GM12865 (cell line): ENCODE data around the gene SF3B1.

Experiments
- DNase-seq: peaks from one replicate; pipeline ENCODE4 v3.0.0; 2010; ENCODE audit warnings: low read depth
- H3K4me3 ChIP-seq: 2 replicates; pipeline ENCODE4 v1.5.1; 2011; ENCODE audit warnings: mild to moderate bottlenecking, low read depth, low read length, control low read depth
- CTCF ChIP-seq: IDR thresholded peaks from 2 replicates; pipeline ENCODE4 v1.5.1; 2011; ENCODE audit warnings: low read length, control low read depth, low read depth, inconsistent platforms; ENCODE audit not compliant: insufficient read depth; ENCODE audit errors: missing control alignments

SF3B1 gene

DNA sequence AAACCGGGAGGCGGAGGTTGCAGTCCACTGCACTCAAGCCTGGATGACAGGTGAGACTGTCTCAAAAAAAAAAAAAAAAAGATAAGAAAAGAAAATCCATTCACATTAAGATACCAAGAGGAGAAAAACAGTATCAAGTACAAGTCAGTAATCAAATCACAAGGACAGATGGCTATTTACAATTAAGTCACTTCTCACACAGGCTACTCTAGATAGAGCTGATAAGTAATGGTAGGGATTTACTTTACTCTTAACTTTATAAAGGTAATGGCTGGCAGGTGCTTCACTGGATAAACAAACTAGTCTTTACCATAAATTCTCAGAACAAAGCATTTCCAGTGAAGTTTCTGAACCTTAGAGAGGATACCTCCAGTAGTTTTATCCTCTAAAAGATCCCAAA is 11.5 kb downstream of the SF3B1 start:
- DNase-seq = no peak
- H3K4me3 ChIP-seq = no peak overlapping the region
- TF ChIP-seq CTCF = no peak

DNA sequence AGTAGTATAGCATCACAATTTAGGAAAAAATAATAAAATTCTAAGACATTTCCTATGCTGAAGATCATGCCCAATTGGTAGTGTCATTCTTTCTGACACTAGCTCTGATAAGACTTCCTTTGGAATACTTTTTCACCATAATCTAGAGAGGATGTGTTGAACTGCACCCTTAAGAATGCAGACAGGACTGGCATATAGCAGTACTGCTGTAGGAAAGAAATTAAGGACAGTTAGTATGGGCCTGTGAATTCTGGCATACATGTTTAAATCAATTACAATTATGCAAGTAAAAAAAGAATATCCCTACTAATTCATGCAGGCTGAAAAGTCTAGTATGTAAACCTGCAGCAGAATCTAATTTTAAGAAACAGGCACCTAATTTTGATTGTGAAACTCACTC is 15.4 kb downstream of the SF3B1 start:
- H3K4me3 ChIP-seq = no peak overlapping the region
- DNase-seq = no peak
- TF ChIP-seq CTCF = no peak

GRCh38 chr2:197416268-197416667 is 18.6 kb downstream of the SF3B1 start:
- DNase-seq = no peak
- TF ChIP-seq CTCF = no peak
- no peak overlapping the region for H3K4me3 ChIP-seq

DNA sequence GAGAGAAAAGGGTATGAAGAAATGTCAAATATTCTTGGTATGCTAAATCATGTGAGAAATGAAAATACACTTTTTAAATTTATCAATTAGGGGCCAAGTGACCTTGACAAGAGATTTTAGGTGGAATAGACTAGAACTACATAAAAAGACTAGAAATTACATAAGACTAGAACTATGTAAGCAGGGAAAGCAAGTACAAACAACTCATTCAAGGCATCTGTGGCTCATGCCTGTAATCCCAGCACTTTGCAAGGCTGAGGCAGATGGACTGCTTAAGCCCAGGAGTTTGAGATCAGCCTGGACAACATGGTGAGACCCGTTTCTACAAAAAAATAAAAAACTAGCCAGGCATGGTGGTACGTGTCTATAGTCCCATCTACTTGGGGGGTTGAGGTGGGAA is 20.3 kb downstream of the SF3B1 start:
- DNase-seq = no peak
- no peak for TF ChIP-seq CTCF
- H3K4me3 ChIP-seq = no peak overlapping the region

DNA sequence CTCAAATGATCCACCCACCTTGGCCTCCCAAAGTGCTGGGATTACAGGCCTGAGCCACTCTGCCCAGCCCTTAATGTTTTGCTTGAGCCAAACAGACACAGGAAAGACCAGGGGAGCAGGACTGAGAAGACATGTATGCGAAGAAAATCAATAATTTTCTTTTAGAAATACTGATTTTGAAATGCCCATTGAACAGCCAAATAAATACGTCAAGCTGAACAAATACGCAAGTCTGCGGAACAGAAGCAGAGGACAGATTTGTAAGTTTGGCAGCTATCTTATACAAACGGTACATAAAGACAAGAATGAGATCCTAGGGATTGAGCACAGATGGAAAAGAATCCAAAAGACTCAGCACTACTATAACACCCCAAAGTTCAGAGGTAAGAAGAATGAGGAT is 20.8 kb downstream of the SF3B1 start:
- no peak for DNase-seq
- H3K4me3 ChIP-seq = no peak overlapping the region
- no peak for TF ChIP-seq CTCF

DNA sequence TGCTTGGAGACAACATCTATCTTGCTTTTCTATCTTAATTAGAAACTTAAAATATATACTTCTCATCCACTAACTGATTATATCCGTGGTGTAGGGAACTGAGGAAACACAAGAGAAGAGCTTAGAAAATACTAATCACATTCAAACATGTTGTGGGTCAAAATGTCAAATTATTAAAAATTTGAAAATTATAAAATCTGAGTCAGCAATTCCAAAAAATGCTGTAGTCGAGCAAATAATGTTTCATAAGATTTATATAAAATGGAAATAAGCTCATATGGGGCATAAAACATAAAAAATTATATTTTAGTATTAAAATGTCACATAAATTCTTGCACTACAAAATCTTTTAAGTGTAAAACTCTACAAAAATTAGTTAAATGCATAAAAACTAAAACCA is 29.2 kb downstream of the SF3B1 start:
- TF ChIP-seq CTCF = no peak
- H3K4me3 ChIP-seq = no peak overlapping the region
- no peak for DNase-seq

DNA sequence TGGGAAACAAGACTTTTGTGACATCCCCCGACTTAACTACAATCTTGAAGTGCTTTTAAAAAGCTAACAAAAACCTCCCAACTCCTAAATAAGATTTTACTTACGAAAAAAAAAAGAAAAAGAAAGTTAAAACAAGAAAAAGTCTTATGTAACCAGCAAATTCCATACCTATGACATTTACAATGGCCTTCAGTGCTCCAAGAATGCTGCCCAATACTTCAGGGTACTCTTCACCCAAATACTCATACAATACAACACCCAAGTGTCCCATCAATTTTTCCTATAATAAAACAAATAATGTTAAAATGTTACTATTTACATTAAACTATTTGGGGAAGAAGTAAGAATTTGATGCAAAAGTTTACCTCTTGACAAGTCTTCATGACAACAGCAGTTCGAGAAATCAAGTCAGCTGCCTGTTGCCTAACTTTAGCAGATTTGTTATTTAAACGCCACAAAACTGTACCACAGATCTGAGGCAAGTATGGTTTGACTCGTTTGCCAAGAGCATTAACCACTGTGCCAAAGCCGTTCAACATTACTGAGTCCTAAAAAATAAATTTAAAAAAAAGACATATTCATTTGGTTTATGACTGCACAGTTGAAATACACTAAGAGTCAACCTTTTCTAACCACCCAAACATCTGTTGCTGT is 34.8 kb downstream of the SF3B1 start:
- no peak for DNase-seq
- TF ChIP-seq CTCF = no peak
- no peak overlapping the region for H3K4me3 ChIP-seq
